ENCODE measurements around the gene SELENON.

GRCh38 chr1:25821630-25822091, 21.7 kb downstream of the SELENON start:
- TF ChIP-seq CTCF (IDR thresholded peaks at IDR 0.05) (no peak), POLR2A (IDR thresholded peaks at IDR 0.05) (no peak)
